Nephron progenitor cell (in vitro differentiated cells): Measurements from ENCODE around the gene ZSWIM6.
A peak's percentile ranks its signal among the peaks of the same experiment; 100 is the strongest.

ENCODE experiments used
- DNase-seq: peaks from one replicate; pipeline ENCODE4 v3.0.0; 2021
- H3K27ac Mint-ChIP-seq: 2 replicates; pipeline ENCODE4 v1.8.0; 2021; ENCODE audit warnings: mild to moderate bottlenecking, moderate library complexity, mixed read lengths
- H3K27me3 Mint-ChIP-seq: 2 replicates; pipeline ENCODE4 v1.8.0; 2021; ENCODE audit warnings: mild to moderate bottlenecking, low read depth, mixed read lengths; ENCODE audit not compliant: poor library complexity
- H3K36me3 Mint-ChIP-seq: 2 replicates; pipeline ENCODE4 v1.8.0; 2021; ENCODE audit warnings: low read depth, mixed read lengths
- H3K4me1 Mint-ChIP-seq: 2 replicates; pipeline ENCODE4 v1.8.0; 2021; ENCODE audit warnings: mixed read lengths
- H3K4me3 Mint-ChIP-seq: 2 replicates; pipeline ENCODE4 v1.8.0; 2021; ENCODE audit warnings: mild to moderate bottlenecking, moderate library complexity, mixed read lengths
- H3K9me3 Mint-ChIP-seq: 2 replicates; pipeline ENCODE4 v1.8.0; 2021; ENCODE audit warnings: mild to moderate bottlenecking, moderate library complexity, mixed read lengths
- TF ChIP-seq, protein P1 (sequence below): fragments of 200-600 bp; sonication (generic); IDR thresholded peaks from 2 replicates; pipeline ENCODE4 v1.5.0; 2021; ENCODE audit warnings: antibody characterized with exemption

Gene ZSWIM6

DNA sequence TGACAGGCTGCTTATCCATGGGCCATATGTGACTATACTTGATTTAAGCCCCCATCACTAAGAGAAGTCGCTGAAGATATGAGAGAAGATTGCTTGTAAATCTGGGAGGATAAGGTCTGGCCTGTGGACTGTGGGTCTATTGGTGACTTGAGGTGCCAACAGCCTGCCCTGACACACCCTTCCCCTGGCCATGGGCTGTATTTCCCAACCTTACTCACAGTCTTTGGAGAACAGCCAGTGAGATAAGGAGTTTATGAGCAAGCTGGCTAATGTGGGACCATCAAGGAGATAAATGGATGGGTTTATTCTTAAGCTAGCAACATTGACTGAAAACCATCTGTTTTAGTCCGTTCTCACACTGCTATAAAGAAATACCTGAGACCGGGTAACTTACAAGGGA lies 231.3 kb downstream of the ZSWIM6 start:
- TF ChIP-seq, protein P1, sequence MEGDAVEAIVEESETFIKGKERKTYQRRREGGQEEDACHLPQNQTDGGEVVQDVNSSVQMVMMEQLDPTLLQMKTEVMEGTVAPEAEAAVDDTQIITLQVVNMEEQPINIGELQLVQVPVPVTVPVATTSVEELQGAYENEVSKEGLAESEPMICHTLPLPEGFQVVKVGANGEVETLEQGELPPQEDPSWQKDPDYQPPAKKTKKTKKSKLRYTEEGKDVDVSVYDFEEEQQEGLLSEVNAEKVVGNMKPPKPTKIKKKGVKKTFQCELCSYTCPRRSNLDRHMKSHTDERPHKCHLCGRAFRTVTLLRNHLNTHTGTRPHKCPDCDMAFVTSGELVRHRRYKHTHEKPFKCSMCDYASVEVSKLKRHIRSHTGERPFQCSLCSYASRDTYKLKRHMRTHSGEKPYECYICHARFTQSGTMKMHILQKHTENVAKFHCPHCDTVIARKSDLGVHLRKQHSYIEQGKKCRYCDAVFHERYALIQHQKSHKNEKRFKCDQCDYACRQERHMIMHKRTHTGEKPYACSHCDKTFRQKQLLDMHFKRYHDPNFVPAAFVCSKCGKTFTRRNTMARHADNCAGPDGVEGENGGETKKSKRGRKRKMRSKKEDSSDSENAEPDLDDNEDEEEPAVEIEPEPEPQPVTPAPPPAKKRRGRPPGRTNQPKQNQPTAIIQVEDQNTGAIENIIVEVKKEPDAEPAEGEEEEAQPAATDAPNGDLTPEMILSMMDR = no peak
- Mint-ChIP-seq H3K4me1 (no peaks in the 10 kb centered on the region), H3K27me3 (peaks cover 10% of the 10 kb centered on the region), H3K27ac (no peak overlapping the region), H3K9me3 (no peaks in the 10 kb centered on the region), H3K36me3 (no peaks in the 10 kb centered on the region), H3K4me3 (no peak overlapping the region)
- no peak for DNase-seq

DNA sequence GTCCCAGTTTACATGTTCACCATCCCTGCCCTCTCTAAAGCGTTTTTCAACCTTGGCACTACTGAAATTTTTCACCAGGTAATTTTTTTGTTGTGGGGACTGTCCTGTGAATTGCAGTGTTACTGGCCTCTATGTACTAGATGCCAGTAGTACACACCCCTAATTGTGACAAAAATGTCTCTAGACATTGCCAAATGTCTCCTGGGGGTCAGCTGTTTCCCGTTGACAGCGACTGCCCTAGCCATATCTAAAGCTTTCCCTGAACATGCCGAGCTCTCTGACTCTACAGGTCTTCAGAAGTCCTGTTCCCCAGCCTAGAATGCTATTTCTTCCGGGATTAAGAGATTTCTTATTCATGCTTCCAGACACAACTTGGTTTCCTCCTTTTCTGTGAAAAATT lies 235.3 kb downstream of the ZSWIM6 start:
- Mint-ChIP-seq H3K27me3 (peaks cover 10% of the 10 kb centered on the region), H3K4me1 (peaks cover 12% of the 10 kb centered on the region), H3K4me3 (no peak overlapping the region), H3K36me3 (no peaks in the 10 kb centered on the region), H3K9me3 (no peaks in the 10 kb centered on the region), H3K27ac (no peak overlapping the region)
- DNase-seq = no peak
- TF ChIP-seq, protein P1 = no peak

DNA sequence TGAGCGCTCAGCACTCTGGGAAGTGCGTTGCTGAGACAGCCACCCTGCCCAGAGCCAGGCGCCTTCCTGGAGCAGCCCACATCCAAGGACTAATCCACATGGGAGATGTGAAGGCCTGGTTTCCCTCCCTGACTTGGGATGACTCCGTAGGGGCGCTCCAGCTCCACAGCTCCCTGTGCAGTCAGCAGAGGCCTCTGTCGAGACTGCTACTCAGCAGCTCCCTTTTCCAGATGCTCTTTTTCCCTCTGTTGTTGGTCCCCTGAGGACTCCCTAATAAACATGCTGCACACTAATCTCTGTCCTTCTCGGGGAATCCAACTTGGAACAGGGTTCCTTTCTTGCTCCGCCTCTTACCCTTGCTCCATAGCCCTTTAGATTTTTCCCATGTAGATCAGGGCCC lies 237.3 kb downstream of the ZSWIM6 start:
- Mint-ChIP-seq H3K36me3 (no peaks in the 10 kb centered on the region), H3K27ac (no peak overlapping the region), H3K4me1 (peaks cover 12% of the 10 kb centered on the region), H3K4me3 (no peak overlapping the region), H3K9me3 (no peaks in the 10 kb centered on the region), H3K27me3 (peaks cover 10% of the 10 kb centered on the region)
- TF ChIP-seq, protein P1 = no peak
- no peak for DNase-seq

DNA sequence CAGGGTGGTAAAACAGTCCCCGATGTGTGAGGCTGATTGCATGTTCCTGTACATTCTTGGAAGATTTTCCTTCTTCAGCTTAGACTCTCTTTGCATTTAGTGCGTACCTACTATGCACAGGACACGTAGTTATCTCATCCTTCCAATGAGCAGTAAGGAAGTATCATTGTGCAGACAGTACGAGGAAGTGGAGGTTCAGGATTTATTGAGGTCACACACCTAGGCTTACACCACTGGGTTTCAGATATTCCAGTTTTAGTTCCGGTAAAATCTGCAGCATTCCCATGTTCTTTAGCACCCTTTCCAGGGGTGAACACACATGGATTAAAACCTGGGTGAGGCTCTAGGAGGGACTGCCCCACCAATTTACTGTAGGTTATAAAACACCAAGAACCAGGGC lies 238.7 kb downstream of the ZSWIM6 start:
- H3K36me3 Mint-ChIP-seq = no peaks in the 10 kb centered on the region
- no peaks in the 10 kb centered on the region for H3K9me3 Mint-ChIP-seq
- no peak for DNase-seq
- TF ChIP-seq, protein P1 = no peak
- peaks cover 18% of the 10 kb centered on the region for H3K4me1 Mint-ChIP-seq
- H3K4me3 Mint-ChIP-seq = no peak overlapping the region
- no peak overlapping the region for H3K27ac Mint-ChIP-seq
- H3K27me3 Mint-ChIP-seq = peaks cover 5% of the 10 kb centered on the region

DNA sequence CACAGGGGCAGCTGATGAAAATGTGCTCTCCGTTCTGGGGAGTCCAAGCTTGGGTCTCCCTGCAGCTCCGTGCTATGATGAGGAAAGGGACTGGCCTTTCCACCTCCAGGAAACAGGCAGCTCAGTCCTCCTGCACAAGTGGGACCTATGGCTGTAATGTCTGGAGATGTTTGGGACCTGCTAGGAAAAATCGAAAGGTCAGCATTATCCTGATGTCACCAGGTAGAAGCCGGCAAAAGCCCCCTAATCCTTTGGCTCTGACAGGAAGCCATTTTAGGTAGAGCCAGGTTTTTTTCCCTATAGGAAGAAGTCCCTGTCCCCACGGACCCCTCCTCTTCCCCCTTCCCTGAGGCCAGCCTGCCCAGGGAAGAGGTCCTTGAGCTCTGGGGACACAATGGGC lies 240.9 kb downstream of the ZSWIM6 start:
- Mint-ChIP-seq H3K27me3 (no peaks in the 10 kb centered on the region), H3K4me3 (no peak overlapping the region), H3K36me3 (no peaks in the 10 kb centered on the region), H3K4me1 (peaks cover 18% of the 10 kb centered on the region), H3K27ac (no peak overlapping the region), H3K9me3 (no peaks in the 10 kb centered on the region)
- DNase-seq = no peak
- TF ChIP-seq, protein P1 = no peak

DNA sequence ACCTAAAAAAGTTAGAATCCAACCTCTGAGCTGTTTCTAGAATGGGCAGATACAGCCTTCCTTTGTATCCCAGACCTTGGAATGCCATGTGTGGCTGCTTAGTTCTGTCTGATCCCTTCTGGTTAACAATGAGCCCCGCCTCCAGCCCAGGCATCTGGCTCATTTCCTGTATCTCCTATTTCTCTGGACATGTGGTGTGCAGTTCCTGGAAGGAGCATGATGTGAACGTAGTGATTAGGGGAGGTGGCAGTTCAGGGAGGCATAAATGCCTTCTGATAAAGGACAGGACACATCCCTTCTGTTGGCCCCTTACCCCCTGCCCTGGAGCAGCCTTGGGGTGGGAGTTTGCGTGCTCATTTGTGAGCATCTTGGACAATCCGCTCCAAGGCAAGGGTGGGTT lies 243.0 kb downstream of the ZSWIM6 start:
- Mint-ChIP-seq H3K27ac (peak overlapping the region; percentile 17), H3K27me3 (no peaks in the 10 kb centered on the region), H3K4me1 (peaks cover 11% of the 10 kb centered on the region), H3K36me3 (no peaks in the 10 kb centered on the region), H3K4me3 (no peak overlapping the region), H3K9me3 (no peaks in the 10 kb centered on the region)
- TF ChIP-seq, protein P1 = no peak
- DNase-seq = peak; percentile 10
